ENCODE measurements around the gene MYO15B. TPM values are rescaled to one million over a fixed set of nuclear protein-coding genes. Genes with fewer than 3 reads are reported as not detected.

The MYO15B gene
- total RNA-seq, 2 experiments from 2014 or later = 120 to 125 TPM

DNA sequence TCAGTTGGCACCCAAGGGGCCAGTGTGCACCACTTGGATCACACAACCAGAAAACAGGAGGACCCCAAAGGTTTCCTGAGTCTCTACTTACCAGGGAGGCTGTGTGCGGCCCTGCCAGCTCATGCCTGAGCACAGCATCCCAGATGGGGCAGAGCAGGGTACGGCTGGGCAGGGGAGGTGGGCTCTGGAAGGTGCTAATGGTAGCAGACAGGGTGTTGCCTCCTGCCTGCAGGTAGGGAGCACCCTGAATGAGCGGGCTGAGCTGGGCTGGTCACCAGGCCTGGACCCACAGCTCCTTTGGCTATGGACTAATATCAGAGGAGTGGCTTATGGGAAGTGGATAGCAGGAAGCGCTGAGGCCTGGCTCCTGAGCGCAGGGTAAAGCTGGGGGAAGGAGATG is 64.7 kb downstream of the MYO15B start:
- POLR2A ChIA-PET = interaction anchor here (0.6 to 1.2 kb wide), 3 partner anchors 14 to 200 kb away, joined by 3 to 4 read pairs (median 4); partner anchors contain the start of gene SMIM5
- no peak overlapping the region for H3K4me3 Mint-ChIP-seq
- DNase-seq (no peak), ATAC-seq (ENCODE audit: low read depth) (no peak)
- no peak overlapping the region for H3K27ac Mint-ChIP-seq
- no peaks in the 10 kb centered on the region for H3K9me3 Mint-ChIP-seq
- peaks cover 11% of the 10 kb centered on the region for H3K4me1 Mint-ChIP-seq
- peaks cover 5% of the 10 kb centered on the region for H3K36me3 Mint-ChIP-seq
- no peaks in the 10 kb centered on the region for H3K27me3 Mint-ChIP-seq

DNA sequence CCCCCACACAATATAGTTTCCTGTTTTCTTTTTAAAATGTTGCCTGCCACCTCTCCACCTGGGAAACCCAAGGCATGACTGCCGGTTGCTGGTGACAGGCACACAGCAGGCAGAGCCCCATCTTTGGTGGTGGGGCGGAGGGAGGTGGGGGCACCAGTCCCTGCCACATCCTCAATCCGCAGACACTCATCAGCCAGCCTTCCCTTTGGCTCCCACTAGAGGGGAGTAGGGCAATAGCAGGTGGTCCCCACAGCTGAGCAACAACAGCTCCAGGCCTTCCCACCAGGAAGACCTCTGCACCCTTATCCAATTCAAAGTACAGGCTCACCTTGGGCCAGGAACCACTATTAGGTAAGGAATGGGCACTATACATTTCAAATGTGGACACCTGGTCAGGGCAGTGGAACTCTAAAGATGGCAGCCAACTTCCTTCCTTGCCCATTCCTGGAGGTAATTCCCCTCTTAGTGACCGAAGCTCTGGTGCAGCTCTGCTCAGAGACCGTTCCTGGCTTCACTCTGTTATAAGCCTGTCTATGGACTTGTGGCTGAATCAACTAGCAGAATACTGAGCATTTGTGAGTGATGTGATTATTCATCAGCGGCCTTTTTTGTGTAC is 65.4 kb downstream of the MYO15B start:
- H3K9me3 Mint-ChIP-seq = no peaks in the 10 kb centered on the region
- peak overlapping the region; percentile 65 for H3K27ac Mint-ChIP-seq
- H3K36me3 Mint-ChIP-seq = peaks cover 5% of the 10 kb centered on the region
- POLR2A ChIA-PET = interaction anchor here (0.8 kb wide), 1 partner anchor 20 kb away, joined by 4 read pairs; the partner anchor contains the start of gene SMIM5
- no peak overlapping the region for H3K4me3 Mint-ChIP-seq
- H3K4me1 Mint-ChIP-seq = peaks cover 11% of the 10 kb centered on the region
- H3K27me3 Mint-ChIP-seq = no peaks in the 10 kb centered on the region
- peak; percentile 87 for ATAC-seq (ENCODE audit: low read depth)
- no peak for DNase-seq

GRCh38 chr17:75654176-75654575 is 66.6 kb downstream of the MYO15B start:
- no peak for ATAC-seq (ENCODE audit: low read depth)
- peaks cover 5% of the 10 kb centered on the region for H3K36me3 Mint-ChIP-seq
- DNase-seq = no peak
- POLR2A ChIA-PET = interaction anchor here (1.2 kb wide), 1 partner anchor 12 kb away, joined by 3 read pairs; the partner anchor contains the start of gene RECQL5
- H3K4me1 Mint-ChIP-seq = peaks cover 11% of the 10 kb centered on the region
- no peaks in the 10 kb centered on the region for H3K27me3 Mint-ChIP-seq
- no peaks in the 10 kb centered on the region for H3K9me3 Mint-ChIP-seq
- H3K27ac Mint-ChIP-seq = no peak overlapping the region
- H3K4me3 Mint-ChIP-seq = no peak overlapping the region

DNA sequence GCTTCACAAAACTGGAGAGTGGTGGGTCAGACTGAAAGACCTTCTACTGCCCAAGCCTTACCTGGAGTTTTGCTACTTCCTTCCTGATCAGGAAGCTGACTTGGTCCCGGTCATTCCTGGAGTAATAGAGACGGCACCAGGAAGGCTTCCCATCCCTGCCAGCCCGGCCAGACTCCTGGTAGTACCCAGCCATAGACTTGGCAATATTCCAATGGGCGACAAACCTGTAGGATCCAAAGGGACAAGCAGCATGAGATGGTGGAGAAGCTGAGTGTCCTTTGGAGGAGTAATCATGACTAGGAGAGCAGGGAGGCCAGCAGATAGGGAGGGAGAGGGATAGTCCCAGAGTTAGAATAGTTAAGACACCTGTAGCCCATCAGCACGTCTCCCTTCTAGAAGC is 70.6 kb downstream of the MYO15B start:
- no peak overlapping the region for H3K27ac Mint-ChIP-seq
- H3K9me3 Mint-ChIP-seq = no peaks in the 10 kb centered on the region
- H3K4me1 Mint-ChIP-seq = peaks cover 5% of the 10 kb centered on the region
- POLR2A ChIA-PET = interaction anchor here (0.6 to 3.7 kb wide), 2 partner anchors 9 to 111 kb away, joined by 4 to 16 read pairs; partner anchors contain the start of genes RECQL5 and SAP30BP
- DNase-seq = no peak
- H3K4me3 Mint-ChIP-seq = no peak overlapping the region
- no peak for ATAC-seq (ENCODE audit: low read depth)
- no peaks in the 10 kb centered on the region for H3K27me3 Mint-ChIP-seq
- peaks cover 3% of the 10 kb centered on the region for H3K36me3 Mint-ChIP-seq

DNA sequence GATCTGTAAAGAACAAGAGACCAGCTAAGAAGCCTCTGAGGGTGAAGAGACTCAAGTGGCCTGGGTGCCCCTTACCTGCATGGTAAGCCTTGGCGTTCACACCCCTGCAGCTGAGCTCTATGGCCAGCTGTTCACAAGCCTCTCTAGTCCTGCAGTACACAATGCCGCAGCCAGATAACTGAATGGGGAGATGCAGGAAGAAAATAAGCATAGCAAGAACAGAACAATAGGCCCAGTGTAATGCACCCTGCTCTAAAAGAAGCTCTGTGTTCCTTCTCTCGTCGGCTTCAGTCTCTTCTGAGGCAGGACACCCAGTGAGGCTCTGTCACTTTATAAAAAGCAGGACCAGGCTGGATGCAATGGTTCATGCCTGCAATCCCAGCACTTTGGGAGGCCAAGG is 73.9 kb downstream of the MYO15B start:
- H3K36me3 Mint-ChIP-seq = peaks cover 7% of the 10 kb centered on the region
- H3K9me3 Mint-ChIP-seq = no peaks in the 10 kb centered on the region
- POLR2A ChIA-PET = no interaction called here
- H3K27me3 Mint-ChIP-seq = no peaks in the 10 kb centered on the region
- no peak overlapping the region for H3K4me3 Mint-ChIP-seq
- H3K4me1 Mint-ChIP-seq = peaks cover 8% of the 10 kb centered on the region
- DNase-seq (no peak), ATAC-seq (ENCODE audit: low read depth) (no peak)
- no peak overlapping the region for H3K27ac Mint-ChIP-seq

- POLR2A ChIA-PET = no interaction called here
- Mint-ChIP-seq H3K27me3 (no peaks in the 10 kb centered on the region), H3K9me3 (no peaks in the 10 kb centered on the region), H3K4me3 (no peak overlapping the region), H3K36me3 (peaks cover 6% of the 10 kb centered on the region), H3K27ac (no peak overlapping the region), H3K4me1 (peaks cover 8% of the 10 kb centered on the region)
- ATAC-seq (ENCODE audit: low read depth) (no peak), DNase-seq (no peak)
Measured at GRCh38 chr17:75662511-75662910, 74.9 kb downstream of the MYO15B start.

- DNase-seq (no peak), ATAC-seq (ENCODE audit: low read depth) (no peak)
- Mint-ChIP-seq H3K4me3 (no peak overlapping the region), H3K4me1 (peaks cover 14% of the 10 kb centered on the region), H3K36me3 (peaks cover 9% of the 10 kb centered on the region), H3K27ac (no peak overlapping the region), H3K9me3 (no peaks in the 10 kb centered on the region), H3K27me3 (no peaks in the 10 kb centered on the region)
- POLR2A ChIA-PET = interaction anchor here (0.6 kb wide), 1 partner anchor 41 kb away, joined by 3 read pairs; no protein-coding TSS in a partner anchor
Measured at GRCh38 chr17:75664099-75664549, 76.5 kb downstream of the MYO15B start.

- no peaks in the 10 kb centered on the region for H3K27me3 Mint-ChIP-seq
- ATAC-seq (ENCODE audit: low read depth) = no peak
- no peaks in the 10 kb centered on the region for H3K9me3 Mint-ChIP-seq
- H3K4me1 Mint-ChIP-seq = peaks cover 21% of the 10 kb centered on the region
- POLR2A ChIA-PET = interaction anchor here (0.9 to 2.4 kb wide), 9 partner anchors 9 to 395 kb away, joined by 3 to 16 read pairs (median 5); partner anchors contain the start of gene MIF4GD
- peak overlapping the region; percentile 68 for H3K4me3 Mint-ChIP-seq
- peaks cover 11% of the 10 kb centered on the region for H3K36me3 Mint-ChIP-seq
- peak overlapping the region; percentile 76 for H3K27ac Mint-ChIP-seq
- no peak for DNase-seq
Measured at GRCh38 chr17:75665981-75666380, 78.4 kb downstream of the MYO15B start.

GRCh38 chr17:75666959-75667790 is 79.6 kb downstream of the MYO15B start, which contains the start of the genes RECQL5 and SAP30BP:
Gene RECQL5 (minus strand): TSS chr17:75667154. CDS start chr17:75666557, 597 bp downstream.
Gene SAP30BP (plus strand): TSS chr17:75667338. CDS start chr17:75667373, 35 bp downstream.
- Mint-ChIP-seq H3K36me3 (peaks cover 11% of the 10 kb centered on the region), H3K4me1 (peaks cover 23% of the 10 kb centered on the region), H3K27me3 (no peaks in the 10 kb centered on the region), H3K4me3 (peak within 1 kb of the TSS; percentile 68), H3K27ac (peak within 1 kb of the TSS; percentile 76), H3K9me3 (no peaks in the 10 kb centered on the region)
- POLR2A ChIA-PET = interaction anchor here (0.5 to 2.4 kb wide), 16 partner anchors 10 to 396 kb away, joined by 3 to 16 read pairs (median 5); partner anchors contain the start of genes MIF4GD and UNK
- peak; percentile 100 for ATAC-seq (ENCODE audit: low read depth)
- peak; percentile 95 for DNase-seq

- H3K36me3 Mint-ChIP-seq = peaks cover 11% of the 10 kb centered on the region
- H3K9me3 Mint-ChIP-seq = no peaks in the 10 kb centered on the region
- POLR2A ChIA-PET = interaction anchor here (0.7 to 2.4 kb wide), 8 partner anchors 11 to 210 kb away, joined by 3 to 16 read pairs (median 7); partner anchors contain the start of gene UNK
- H3K27me3 Mint-ChIP-seq = no peaks in the 10 kb centered on the region
- H3K4me3 Mint-ChIP-seq = no peak overlapping the region
- DNase-seq (no peak), ATAC-seq (ENCODE audit: low read depth) (no peak)
- peaks cover 23% of the 10 kb centered on the region for H3K4me1 Mint-ChIP-seq
- H3K27ac Mint-ChIP-seq = no peak overlapping the region
Measured at GRCh38 chr17:75667825-75668224, 80.2 kb downstream of the MYO15B start.

GRCh38 chr17:75668489-75668888 is 80.9 kb downstream of the MYO15B start:
- H3K4me3 Mint-ChIP-seq = no peak overlapping the region
- POLR2A ChIA-PET = interaction anchor here (2.4 kb wide), 1 partner anchor 22 kb away, joined by 7 read pairs; a partner anchor contains a TSS

GRCh38 chr17:75670868-75671267 is 83.3 kb downstream of the MYO15B start:
- H3K27me3 Mint-ChIP-seq = no peaks in the 10 kb centered on the region
- no peaks in the 10 kb centered on the region for H3K9me3 Mint-ChIP-seq
- H3K27ac Mint-ChIP-seq = no peak overlapping the region
- H3K4me1 Mint-ChIP-seq = peaks cover 22% of the 10 kb centered on the region
- POLR2A ChIA-PET = interaction anchor here (1.6 kb wide), 1 partner anchor 18 kb away, joined by 3 read pairs; no protein-coding TSS in a partner anchor
- no peak overlapping the region for H3K4me3 Mint-ChIP-seq
- DNase-seq (no peak), ATAC-seq (ENCODE audit: low read depth) (no peak)
- peaks cover 8% of the 10 kb centered on the region for H3K36me3 Mint-ChIP-seq

More at GRCh38 chr17:75668489-75668888, 80.9 kb downstream of the MYO15B start:
- ATAC-seq (ENCODE audit: low read depth) = no peak
- Mint-ChIP-seq H3K27ac (no peak overlapping the region), H3K9me3 (no peaks in the 10 kb centered on the region), H3K27me3 (no peaks in the 10 kb centered on the region), H3K36me3 (peaks cover 11% of the 10 kb centered on the region), H3K4me1 (peaks cover 23% of the 10 kb centered on the region)
- no peak for DNase-seq

- DNase-seq (no peak), ATAC-seq (ENCODE audit: low read depth) (no peak)
- no peak overlapping the region for H3K27ac Mint-ChIP-seq
- no peaks in the 10 kb centered on the region for H3K9me3 Mint-ChIP-seq
- peaks cover 9% of the 10 kb centered on the region for H3K36me3 Mint-ChIP-seq
- no peak overlapping the region for H3K4me3 Mint-ChIP-seq
- H3K4me1 Mint-ChIP-seq = peaks cover 19% of the 10 kb centered on the region
- POLR2A ChIA-PET = interaction anchor here (1.6 kb wide), 1 partner anchor 16 kb away, joined by 3 read pairs; no protein-coding TSS in a partner anchor
- no peaks in the 10 kb centered on the region for H3K27me3 Mint-ChIP-seq
Measured at GRCh38 chr17:75672011-75672410, 84.4 kb downstream of the MYO15B start.
